Nephron progenitor cell (in vitro differentiated cells): Measurements from ENCODE around the gene RFX8.
"Not testable (repeated sequence)": the region's sequence is repeated elsewhere in the genome, so short reads cannot be mapped to it uniquely, and the experiment has no call there.

Experiments used
- DNase-seq: peaks from one replicate; pipeline ENCODE4 v3.0.0; 2021
- H3K27ac Mint-ChIP-seq: 2 replicates; pipeline ENCODE4 v1.8.0; 2021; ENCODE audit warnings: mild to moderate bottlenecking, moderate library complexity, mixed read lengths
- H3K27me3 Mint-ChIP-seq: 2 replicates; pipeline ENCODE4 v1.8.0; 2021; ENCODE audit warnings: mild to moderate bottlenecking, low read depth, mixed read lengths; ENCODE audit not compliant: poor library complexity
- H3K36me3 Mint-ChIP-seq: 2 replicates; pipeline ENCODE4 v1.8.0; 2021; ENCODE audit warnings: low read depth, mixed read lengths
- H3K4me1 Mint-ChIP-seq: 2 replicates; pipeline ENCODE4 v1.8.0; 2021; ENCODE audit warnings: mixed read lengths
- H3K4me3 Mint-ChIP-seq: 2 replicates; pipeline ENCODE4 v1.8.0; 2021; ENCODE audit warnings: mild to moderate bottlenecking, moderate library complexity, mixed read lengths
- H3K9me3 Mint-ChIP-seq: 2 replicates; pipeline ENCODE4 v1.8.0; 2021; ENCODE audit warnings: mild to moderate bottlenecking, moderate library complexity, mixed read lengths
- TF ChIP-seq, protein P1 (sequence below): fragments of 200-600 bp; sonication (generic); IDR thresholded peaks from 2 replicates; pipeline ENCODE4 v1.5.0; 2021; ENCODE audit warnings: antibody characterized with exemption

Gene RFX8

DNA sequence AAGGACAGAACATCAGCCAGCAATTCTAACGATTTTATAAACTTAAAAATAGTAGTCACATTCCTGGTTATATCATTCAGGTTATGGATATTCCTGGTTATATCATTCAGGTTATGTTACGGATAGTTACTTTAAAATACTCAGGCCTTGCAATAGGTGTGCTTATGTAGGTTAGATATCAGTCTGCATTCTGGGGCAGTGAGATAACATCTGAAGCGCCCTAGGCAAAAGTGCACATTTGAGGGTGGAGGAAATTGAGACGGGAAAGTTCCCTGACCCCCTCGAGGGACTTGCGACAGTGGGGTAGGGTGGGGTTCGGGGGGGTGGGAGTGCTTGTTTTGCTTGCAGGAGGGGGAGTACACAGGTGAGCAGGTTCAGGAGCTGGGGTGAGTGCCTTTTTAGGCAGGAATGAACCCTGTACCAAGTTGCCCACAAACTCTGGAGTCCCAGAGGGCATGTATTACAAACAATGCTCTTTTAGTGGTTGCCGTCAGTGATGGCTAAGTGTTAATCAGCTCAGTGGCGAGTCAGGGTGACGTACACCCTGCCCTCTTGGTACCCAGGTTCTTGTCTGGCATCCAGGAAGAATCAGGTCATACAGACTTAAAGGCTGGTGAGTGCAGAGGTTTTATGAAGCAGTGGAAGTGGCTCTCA lies 119.4 kb downstream of the RFX8 start:
- no peaks in the 10 kb centered on the region for H3K4me1 Mint-ChIP-seq
- TF ChIP-seq, protein P1, sequence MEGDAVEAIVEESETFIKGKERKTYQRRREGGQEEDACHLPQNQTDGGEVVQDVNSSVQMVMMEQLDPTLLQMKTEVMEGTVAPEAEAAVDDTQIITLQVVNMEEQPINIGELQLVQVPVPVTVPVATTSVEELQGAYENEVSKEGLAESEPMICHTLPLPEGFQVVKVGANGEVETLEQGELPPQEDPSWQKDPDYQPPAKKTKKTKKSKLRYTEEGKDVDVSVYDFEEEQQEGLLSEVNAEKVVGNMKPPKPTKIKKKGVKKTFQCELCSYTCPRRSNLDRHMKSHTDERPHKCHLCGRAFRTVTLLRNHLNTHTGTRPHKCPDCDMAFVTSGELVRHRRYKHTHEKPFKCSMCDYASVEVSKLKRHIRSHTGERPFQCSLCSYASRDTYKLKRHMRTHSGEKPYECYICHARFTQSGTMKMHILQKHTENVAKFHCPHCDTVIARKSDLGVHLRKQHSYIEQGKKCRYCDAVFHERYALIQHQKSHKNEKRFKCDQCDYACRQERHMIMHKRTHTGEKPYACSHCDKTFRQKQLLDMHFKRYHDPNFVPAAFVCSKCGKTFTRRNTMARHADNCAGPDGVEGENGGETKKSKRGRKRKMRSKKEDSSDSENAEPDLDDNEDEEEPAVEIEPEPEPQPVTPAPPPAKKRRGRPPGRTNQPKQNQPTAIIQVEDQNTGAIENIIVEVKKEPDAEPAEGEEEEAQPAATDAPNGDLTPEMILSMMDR: no peak
- no peak for DNase-seq
- H3K27me3 Mint-ChIP-seq: no peaks in the 10 kb centered on the region
- H3K27ac Mint-ChIP-seq: no peak overlapping the region
- H3K4me3 Mint-ChIP-seq: no peak overlapping the region
- H3K36me3 Mint-ChIP-seq: no peaks in the 10 kb centered on the region
- no peaks in the 10 kb centered on the region for H3K9me3 Mint-ChIP-seq

GRCh38 chr2:101354420-101355311 lies 120.2 kb downstream of the RFX8 start:
- no peak overlapping the region for H3K4me3 Mint-ChIP-seq
- no peak for DNase-seq
- H3K9me3 Mint-ChIP-seq: no peaks in the 10 kb centered on the region
- no peaks in the 10 kb centered on the region for H3K36me3 Mint-ChIP-seq
- no peak overlapping the region for H3K27ac Mint-ChIP-seq
- H3K27me3 Mint-ChIP-seq: peaks cover 3% of the 10 kb centered on the region
- TF ChIP-seq, protein P1: no peak
- no peaks in the 10 kb centered on the region for H3K4me1 Mint-ChIP-seq

- H3K9me3 Mint-ChIP-seq, H3K36me3 Mint-ChIP-seq, H3K27me3 Mint-ChIP-seq, DNase-seq, H3K27ac Mint-ChIP-seq, H3K4me3 Mint-ChIP-seq, H3K4me1 Mint-ChIP-seq: not testable (repeated sequence)
Observed at GRCh38 chr2:101352631-101353030, 122.3 kb downstream of the RFX8 start.

DNA sequence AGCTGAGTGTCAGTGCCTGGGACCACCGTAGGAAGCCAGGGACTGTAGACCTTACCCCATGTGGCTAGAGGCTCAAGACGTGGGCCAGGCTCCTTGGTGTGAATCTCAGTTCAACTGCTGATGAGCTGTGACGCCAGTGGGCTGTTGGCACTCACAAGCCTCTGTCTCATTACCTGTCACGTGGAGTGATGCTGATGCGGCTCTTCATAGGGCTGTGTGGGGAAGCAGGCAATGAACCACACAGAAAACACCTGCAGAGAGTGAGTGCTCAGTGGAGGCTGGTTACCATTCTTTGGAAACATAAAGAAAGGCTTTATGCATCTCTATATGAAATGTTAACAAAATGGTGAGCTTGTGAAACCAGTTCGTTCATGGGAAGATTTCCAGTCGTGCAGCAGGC lies 123.7 kb downstream of the RFX8 start:
- Mint-ChIP-seq H3K4me1 (no peaks in the 10 kb centered on the region), H3K4me3 (no peak overlapping the region), H3K27ac (no peak overlapping the region), H3K9me3 (no peaks in the 10 kb centered on the region), H3K27me3 (peaks cover 4% of the 10 kb centered on the region), H3K36me3 (no peaks in the 10 kb centered on the region)
- no peak for DNase-seq
- TF ChIP-seq, protein P1: no peak

- no peak overlapping the region for H3K4me3 Mint-ChIP-seq
Observed at GRCh38 chr2:101349893-101350662, 124.8 kb downstream of the RFX8 start.

More at GRCh38 chr2:101349893-101350662, 124.8 kb downstream of the RFX8 start:
- Mint-ChIP-seq H3K27ac (no peak overlapping the region), H3K9me3 (no peaks in the 10 kb centered on the region), H3K27me3 (peaks cover 4% of the 10 kb centered on the region), H3K4me1 (no peaks in the 10 kb centered on the region), H3K36me3 (no peaks in the 10 kb centered on the region)
- DNase-seq: no peak
- TF ChIP-seq, protein P1: peak; percentile 23
